ENCODE measurements around the gene GADD45B. TPM values are rescaled to one million over a fixed set of nuclear protein-coding genes. Genes with fewer than 3 reads are reported as not detected.
"Not testable (repeated sequence)": the region's sequence is repeated elsewhere in the genome, so short reads cannot be mapped to it uniquely, and the experiment has no call there.

GADD45B gene
- total RNA-seq, 3 donors from 2014 or later = 136 to 301 (median 172) TPM

GRCh38 chr19:2491130-2491801, 15.3 kb downstream of the GADD45B start:
- H3K9me3 ChIP-seq = no peaks in the 10 kb centered on the region
- intact Hi-C loops (cut with DNase I; ENCODE audit: low total_unique reads) = no loop called here
- peaks cover 0 to 25% of the 10 kb centered on the region in 2 donors for H3K4me1 ChIP-seq
- no peak overlapping the region for H3K4me3 ChIP-seq
- DNase-seq (ENCODE audit: low spot score in 2 of 2) = peak; percentile 64 to 89
- no peaks in the 10 kb centered on the region for H3K36me3 ChIP-seq
- no peaks in the 10 kb centered on the region for H3K27me3 ChIP-seq
- TF ChIP-seq POLR2A (IDR thresholded peaks at IDR 0.05) (no peak), POLR2AphosphoS5 (IDR thresholded peaks at IDR 0.05) (peak in 2 of 3 donors; percentile 38 to 63), CTCF (IDR thresholded peaks at IDR 0.05) (no peak)
- H3K27ac ChIP-seq = peak overlapping the region in 1 of 2 donors; percentile 33

DNA sequence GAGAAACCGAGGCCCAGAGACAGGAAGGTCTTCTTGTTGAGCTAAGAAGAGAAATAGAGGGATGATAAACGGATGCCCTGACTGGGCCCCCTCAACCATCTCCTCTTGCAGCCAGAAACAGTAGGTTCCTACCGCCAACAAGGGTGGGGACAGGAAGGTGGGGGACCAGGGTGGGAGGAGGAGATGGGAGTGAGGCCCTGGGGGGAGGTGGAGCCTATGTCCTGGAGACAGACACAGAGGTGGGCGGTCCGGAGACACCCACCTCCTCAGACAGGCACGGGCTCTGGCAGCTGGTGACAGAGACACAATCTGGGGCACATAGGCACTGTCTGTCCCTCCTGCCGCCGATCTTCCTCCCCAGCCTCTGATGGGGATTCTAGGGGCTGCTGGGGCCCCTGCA, 16.9 kb downstream of the GADD45B start:
- no peaks in the 10 kb centered on the region for H3K9me3 ChIP-seq
- no peak overlapping the region for H3K4me3 ChIP-seq
- TF ChIP-seq POLR2A (IDR thresholded peaks at IDR 0.05) = no peak
- TF ChIP-seq CTCF (IDR thresholded peaks at IDR 0.05) = no peak
- no peak for TF ChIP-seq POLR2AphosphoS5 (IDR thresholded peaks at IDR 0.05)
- intact Hi-C loops (cut with DNase I; ENCODE audit: low total_unique reads) = no loop called here
- H3K27ac ChIP-seq = peak overlapping the region in 1 of 2 donors; percentile 21
- no peaks in the 10 kb centered on the region for H3K36me3 ChIP-seq
- peaks cover 0 to 26% of the 10 kb centered on the region in 2 donors for H3K4me1 ChIP-seq
- H3K27me3 ChIP-seq = no peaks in the 10 kb centered on the region
- DNase-seq (ENCODE audit: low spot score in 2 of 2) = no peak

DNA sequence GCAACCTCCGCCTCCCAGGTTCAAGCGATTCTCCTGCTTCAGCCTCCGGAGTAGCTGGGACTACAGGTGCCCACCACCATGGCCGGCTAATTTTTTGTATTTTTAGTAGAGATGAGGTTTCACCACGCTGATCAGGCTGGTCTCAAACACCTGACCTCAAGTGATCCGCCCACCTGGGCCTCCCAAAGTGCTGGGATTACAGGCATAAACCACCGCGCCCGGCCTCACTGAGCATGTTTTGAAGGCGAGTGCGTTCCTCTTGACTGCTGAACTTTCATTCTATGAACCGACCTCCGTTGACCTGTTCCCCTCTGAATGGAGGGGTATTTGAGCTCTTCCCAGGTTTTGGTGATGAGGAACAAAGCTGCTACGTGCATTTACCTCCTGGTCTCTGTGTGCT, 17.5 kb downstream of the GADD45B start:
- H3K27me3 ChIP-seq; intact Hi-C loops (cut with DNase I; ENCODE audit: low total_unique reads); DNase-seq (ENCODE audit: low spot score in 2 of 2); H3K9me3 ChIP-seq; H3K36me3 ChIP-seq; H3K4me3 ChIP-seq; H3K27ac ChIP-seq: not testable (repeated sequence)
- H3K4me1 ChIP-seq = peaks cover 0 to 26% of the 10 kb centered on the region in 2 donors

- TF ChIP-seq POLR2AphosphoS5 (IDR thresholded peaks at IDR 0.05) (no peak), CTCF (IDR thresholded peaks at IDR 0.05) (no peak), POLR2A (IDR thresholded peaks at IDR 0.05) (no peak)
- DNase-seq (ENCODE audit: low spot score in 2 of 2) = no peak
These were observed 18.1 kb downstream of the GADD45B start for GRCh38 chr19:2494084-2494446.

DNA sequence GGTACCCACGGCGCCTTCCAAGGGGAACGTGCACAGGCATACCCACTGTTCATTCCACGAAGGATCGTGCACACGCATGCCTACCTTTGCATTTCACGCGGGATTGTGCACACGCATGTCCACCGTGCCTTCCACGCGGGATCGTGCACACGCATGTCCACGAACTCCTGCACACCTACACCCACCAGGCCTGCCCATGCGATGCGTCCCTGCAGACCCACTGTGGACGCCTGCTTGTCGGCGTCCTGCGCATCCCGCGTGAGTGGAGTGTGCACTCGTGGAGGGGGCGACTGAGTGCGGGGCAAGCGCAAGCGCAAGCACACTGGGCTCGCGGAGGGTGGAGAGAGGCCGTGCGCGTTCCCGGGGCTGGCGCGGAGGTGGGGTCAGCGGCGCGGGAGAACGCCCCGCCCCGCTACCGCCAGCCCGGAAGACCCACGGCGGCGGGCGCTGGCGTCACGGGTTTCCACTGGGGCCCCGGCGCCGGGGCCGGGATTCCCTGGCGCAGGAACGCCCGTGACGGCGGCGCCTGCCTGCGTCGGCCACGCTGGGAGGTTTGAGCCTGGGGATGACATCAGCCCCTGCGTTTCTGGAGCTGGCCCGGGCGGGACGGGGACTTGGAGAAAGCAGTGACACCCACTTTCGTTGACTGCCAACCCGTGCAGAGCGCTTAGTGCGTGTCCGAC, 18.7 kb downstream of the GADD45B start:
- intact Hi-C loops (cut with DNase I; ENCODE audit: low total_unique reads) = no loop called here
- Histone ChIP-seq H3K36me3 (no peaks in the 10 kb centered on the region), H3K4me3 (peak overlapping the region; percentile 48 to 70 (median 65)), H3K4me1 (peaks cover 0 to 22% of the 10 kb centered on the region in 2 donors), H3K27ac (peak overlapping the region; percentile 83 to 95), H3K27me3 (no peaks in the 10 kb centered on the region), H3K9me3 (no peaks in the 10 kb centered on the region)
- TF ChIP-seq POLR2A (IDR thresholded peaks at IDR 0.05) (no peak), POLR2AphosphoS5 (IDR thresholded peaks at IDR 0.05) (peak in 1 of 3 donors; percentile 8), CTCF (IDR thresholded peaks at IDR 0.05) (no peak)
- peak; percentile 55 to 73 for DNase-seq (ENCODE audit: low spot score in 2 of 2)

More at GRCh38 chr19:2494084-2494446, 18.1 kb downstream of the GADD45B start:
- Histone ChIP-seq H3K27me3 (no peaks in the 10 kb centered on the region), H3K4me1 (peaks cover 0 to 26% of the 10 kb centered on the region in 2 donors), H3K4me3 (peak overlapping the region; percentile 48 to 70 (median 65)), H3K27ac (peak overlapping the region in 1 of 2 donors; percentile 83), H3K9me3 (no peaks in the 10 kb centered on the region), H3K36me3 (no peaks in the 10 kb centered on the region)
- intact Hi-C loops (cut with DNase I; ENCODE audit: low total_unique reads) = no loop called here

Measured in breast epithelium (tissue), 4 donors.